Esophagus muscularis mucosa (tissue), 4 donors: Measurements from ENCODE around the gene C19orf44. TPM values are rescaled to one million over a fixed set of nuclear protein-coding genes. Genes with fewer than 3 reads are reported as not detected.
A peak's percentile ranks its signal among the peaks of the same experiment; 100 is the strongest.
"Not testable (repeated sequence)": the region's sequence is repeated elsewhere in the genome, so short reads cannot be mapped to it uniquely, and the experiment has no call there.

ENCODE experiments used
- DNase-seq: peaks from one replicate; pipeline ENCODE4 v3.0.0-alpha.2; 2017; ENCODE audit errors: extremely low spot score
- H3K27ac ChIP-seq, 4 donors: fragments of 200-600 bp; sonication (generic); replicated peaks in 1 of 4; 1 replicate in 3 of 4; 2 replicates in 1 of 4; pipeline ENCODE4 v1.5.1; 2016 to 2019; ENCODE audit warnings: mild to moderate bottlenecking in 1 of 4
- H3K27me3 ChIP-seq, 4 donors: fragments of 200-600 bp; sonication (generic); one replicate each; pipeline versions ENCODE4 v1.5.1 to v1.6.0; 2016 to 2019
- H3K36me3 ChIP-seq, 4 donors: fragments of 200-600 bp; sonication (generic); one replicate each; pipeline ENCODE4 v1.5.1; 2016 to 2019
- H3K4me1 ChIP-seq, 4 donors: fragments of 200-600 bp; sonication (generic); one replicate each; pipeline ENCODE4 v1.5.1; 2016 to 2019
- H3K4me3 ChIP-seq, 4 donors: fragments of 200-600 bp; sonication (generic); 1 replicate in 2 of 4; 2 replicates in 2 of 4; pipeline ENCODE4 v1.5.1; 2016 to 2019; ENCODE audit warnings: mild to moderate bottlenecking in 4 of 4, moderate library complexity in 1 of 4
- H3K9me3 ChIP-seq, 4 donors: fragments of 200-600 bp; sonication (generic); 1 replicate in 3 of 4; 2 replicates in 1 of 4; pipeline ENCODE4 v1.5.1; 2016 to 2019
- CTCF ChIP-seq, 3 experiments: fragments of 200-600 bp in 2 of 3; fragments of 450-650 bp in 1 of 3; sonication (generic) in 2 of 3; IDR thresholded peaks; one replicate each; pipeline ENCODE4 v1.5.1; 2017 to 2019; ENCODE audit warnings: antibody characterized with exemption in 3 of 3, mild to moderate bottlenecking in 2 of 3, moderate library complexity in 1 of 3
- EP300 ChIP-seq: sonication (generic); formaldehyde crosslinking; IDR thresholded peaks from one replicate; pipeline ENCODE4 v1.6.1; 2017; ENCODE audit warnings: antibody characterized with exemption
- POLR2A ChIP-seq: fragments of 450-650 bp; IDR thresholded peaks from one replicate; pipeline ENCODE4 v1.6.1; 2017; ENCODE audit warnings: antibody characterized with exemption, moderate library complexity, mild to moderate bottlenecking, low read depth
- POLR2AphosphoS5 ChIP-seq, 2 donors: sonication (generic); formaldehyde crosslinking; IDR thresholded peaks; one replicate each; pipeline ENCODE4 v1.6.1; 2017; ENCODE audit warnings: antibody characterized with exemption in 2 of 2
- WGBS: methylation state at CpG from one replicate; pipeline ENCODE4 v1.1.5; 2018; 5-methylcytosine and 5-hydroxymethylcytosine counted together
- intact Hi-C: fragments of 100-400 bp; cut with DNase I; formaldehyde crosslinking; loops from one replicate; pipeline ENCODE4 v1.15.1; 2023
- total RNA-seq, 4 donors: library from RNA; depleted of rRNA; stranded (reverse); fragments of >200 nt; gene quantifications; one replicate each; pipeline versions ENCODE4 v1.1.0 to v1.2.1, GENCODE V29; 2016

Gene C19orf44
- total RNA-seq, 4 donors from 2014 or later: 7.0 to 10.4 (median 8.5) TPM

GRCh38 chr19:16461630-16462051 is 34.6 kb upstream of the C19orf44 start:
- 63% methylated on average over 9 of the region's 9 CpGs for whole genome bisulfite sequencing
- H3K27me3 ChIP-seq: no peaks in the 10 kb centered on the region
- H3K4me3 ChIP-seq: no peak overlapping the region
- H3K27ac ChIP-seq: peak overlapping the region in 1 of 4 donors; percentile 36
- H3K9me3 ChIP-seq: no peaks in the 10 kb centered on the region
- H3K36me3 ChIP-seq: peaks cover 0 to 4% (median 0%) of the 10 kb centered on the region in 4 donors
- TF ChIP-seq POLR2AphosphoS5 (IDR thresholded peaks at IDR 0.05): no peak
- peaks cover 66 to 77% (median 72%) of the 10 kb centered on the region in 4 donors for H3K4me1 ChIP-seq
- intact Hi-C loops: no loop called here
- DNase-seq: no peak

- H3K4me1 ChIP-seq: peaks cover 66 to 76% (median 71%) of the 10 kb centered on the region in 4 donors
- H3K27me3 ChIP-seq: no peaks in the 10 kb centered on the region
- H3K9me3 ChIP-seq: no peaks in the 10 kb centered on the region
- no peak overlapping the region for H3K4me3 ChIP-seq
- no peak overlapping the region for H3K27ac ChIP-seq
- DNase-seq: no peak
- WGBS: 78% methylated on average over 6 of the region's 6 CpGs
- H3K36me3 ChIP-seq: peaks cover 0 to 4% (median 0%) of the 10 kb centered on the region in 4 donors
- TF ChIP-seq POLR2A (no peak), POLR2AphosphoS5 (IDR thresholded peaks at IDR 0.05) (no peak), CTCF (IDR thresholded peaks at IDR 0.05) (no peak), EP300 (no peak)
- intact Hi-C loops: no loop called here
These were observed 33.4 kb upstream of the C19orf44 start for GRCh38 chr19:16462757-16463250.

- H3K4me1 ChIP-seq: peaks cover 66 to 76% (median 70%) of the 10 kb centered on the region in 4 donors
These were observed 32.7 kb upstream of the C19orf44 start for GRCh38 chr19:16463341-16463990.

GRCh38 chr19:16463991-16464575 is 32.1 kb upstream of the C19orf44 start:
- H3K36me3 ChIP-seq: peaks cover 0 to 4% (median 0%) of the 10 kb centered on the region in 4 donors
- TF ChIP-seq EP300 (no peak), POLR2AphosphoS5 (IDR thresholded peaks at IDR 0.05) (no peak), POLR2A (no peak), CTCF (IDR thresholded peaks at IDR 0.05) (no peak)
- no peaks in the 10 kb centered on the region for H3K27me3 ChIP-seq
- no peak for DNase-seq
- H3K9me3 ChIP-seq: no peaks in the 10 kb centered on the region
- intact Hi-C loops: no loop called here
- no peak overlapping the region for H3K4me3 ChIP-seq
- H3K4me1 ChIP-seq: peaks cover 66 to 76% (median 70%) of the 10 kb centered on the region in 4 donors
- WGBS: 74% methylated on average over 12 of the region's 12 CpGs
- H3K27ac ChIP-seq: no peak overlapping the region

More at GRCh38 chr19:16463341-16463990, 32.7 kb upstream of the C19orf44 start:
- WGBS: 74% methylated on average over 6 of the region's 6 CpGs
- TF ChIP-seq EP300 (no peak), POLR2AphosphoS5 (IDR thresholded peaks at IDR 0.05) (no peak), CTCF (IDR thresholded peaks at IDR 0.05) (no peak), POLR2A (no peak)
- no peaks in the 10 kb centered on the region for H3K9me3 ChIP-seq
- no peaks in the 10 kb centered on the region for H3K27me3 ChIP-seq
- no peak overlapping the region for H3K27ac ChIP-seq
- no peak for DNase-seq
- peaks cover 0 to 4% (median 0%) of the 10 kb centered on the region in 4 donors for H3K36me3 ChIP-seq
- H3K4me3 ChIP-seq: no peak overlapping the region
- intact Hi-C loops: no loop called here

- 92% methylated on average over 5 of the region's 5 CpGs for WGBS
- TF ChIP-seq POLR2AphosphoS5 (IDR thresholded peaks at IDR 0.05): no peak
- no peak for TF ChIP-seq POLR2A
- TF ChIP-seq CTCF (IDR thresholded peaks at IDR 0.05): no peak
- TF ChIP-seq EP300: no peak
- Histone ChIP-seq H3K9me3 (no peaks in the 10 kb centered on the region), H3K27me3 (no peaks in the 10 kb centered on the region), H3K36me3 (peaks cover 0 to 4% (median 0%) of the 10 kb centered on the region in 4 donors), H3K4me1 (peaks cover 69 to 79% (median 75%) of the 10 kb centered on the region in 4 donors), H3K27ac (no peak overlapping the region), H3K4me3 (no peak overlapping the region)
- intact Hi-C loops: no loop called here
- no peak for DNase-seq
These were observed 31.0 kb upstream of the C19orf44 start for GRCh38 chr19:16465239-16465638.

GRCh38 chr19:16466802-16467427 is 29.3 kb upstream of the C19orf44 start:
- intact Hi-C loops, H3K9me3 ChIP-seq, H3K36me3 ChIP-seq, DNase-seq, H3K4me3 ChIP-seq, H3K27me3 ChIP-seq: not testable (repeated sequence)
- Histone ChIP-seq H3K4me1 (peaks cover 71 to 83% (median 75%) of the 10 kb centered on the region in 4 donors), H3K27ac (peak overlapping the region in 2 of 4 donors; percentile 5 to 19)
- 80% methylated on average over 12 of the region's 12 CpGs for WGBS
